Immature natural killer cell (primary cell): ENCODE measurements around the gene LGR6. TPM values are rescaled to one million over a fixed set of nuclear protein-coding genes. Genes with fewer than 3 reads are reported as not detected.

ENCODE experiments used
- DNase-seq, 3 donors: peaks; one replicate each; pipeline ENCODE4 v3.0.0; 2022; ENCODE audit warnings: mixed read lengths in 1 of 3
- H3K27ac Mint-ChIP-seq, 6 donors: one replicate each; pipeline ENCODE4 v1.8.0; 2020; ENCODE audit warnings: mixed read lengths in 6 of 6, mild to moderate bottlenecking in 5 of 6, inconsistent platforms in 4 of 6, moderate library complexity in 3 of 6
- H3K27me3 Mint-ChIP-seq, 3 donors: one replicate each; pipeline ENCODE4 v1.8.0; 2020 to 2021; ENCODE audit warnings: low read depth in 3 of 3, mild to moderate bottlenecking in 3 of 3, mixed read lengths in 3 of 3, moderate library complexity in 3 of 3, inconsistent platforms in 1 of 3
- H3K36me3 Mint-ChIP-seq, 3 donors: one replicate each; pipeline ENCODE4 v1.8.0; 2020; ENCODE audit warnings: mixed read lengths in 3 of 3, inconsistent platforms in 2 of 3, mild to moderate bottlenecking in 2 of 3
- H3K4me1 Mint-ChIP-seq, 2 donors: one replicate each; pipeline ENCODE4 v1.8.0; 2020; ENCODE audit warnings: inconsistent platforms in 2 of 2, mild to moderate bottlenecking in 2 of 2, mixed read lengths in 2 of 2, moderate library complexity in 1 of 2
- H3K4me3 Mint-ChIP-seq, 5 donors: one replicate each; pipeline ENCODE4 v1.8.0; 2020; ENCODE audit warnings: mild to moderate bottlenecking in 5 of 5, mixed read lengths in 5 of 5, inconsistent platforms in 3 of 5, moderate library complexity in 3 of 5
- H3K9me3 Mint-ChIP-seq, 6 donors: one replicate each; pipeline ENCODE4 v1.8.0; 2020; ENCODE audit warnings: mild to moderate bottlenecking in 6 of 6, mixed read lengths in 6 of 6, inconsistent platforms in 4 of 6, moderate library complexity in 3 of 6
- polyA plus RNA-seq, 3 donors: library from polyadenylated mRNA; unstranded; fragments of 300-500 nt; fragmentation: Illumina TruSeq; gene quantifications; one replicate each; pipeline ENCODE4 v1.2.3, GENCODE V29; 2021

The LGR6 gene
- polyA plus RNA-seq, 3 donors from 2014 or later = 10.9 to 26.8 (median 21.1) TPM

- H3K27ac Mint-ChIP-seq = no peak overlapping the region
- H3K36me3 Mint-ChIP-seq = peaks cover 0 to 20% (median 16%) of the 10 kb centered on the region in 3 donors
- DNase-seq = no peak
- H3K27me3 Mint-ChIP-seq = peaks cover 2 to 7% (median 2%) of the 10 kb centered on the region in 3 donors
- no peak overlapping the region for H3K4me3 Mint-ChIP-seq
- peaks cover 15 to 22% of the 10 kb centered on the region in 2 donors for H3K4me1 Mint-ChIP-seq
- H3K9me3 Mint-ChIP-seq = no peaks in the 10 kb centered on the region
These were observed 93.1 kb downstream of the LGR6 start for GRCh38 chr1:202286622-202287097.

- DNase-seq = no peak
- no peaks in the 10 kb centered on the region for H3K9me3 Mint-ChIP-seq
- peaks cover under 1 to 7% (median 2%) of the 10 kb centered on the region in 3 donors for H3K27me3 Mint-ChIP-seq
- H3K4me3 Mint-ChIP-seq = no peak overlapping the region
- H3K4me1 Mint-ChIP-seq = peaks cover 15 to 21% of the 10 kb centered on the region in 2 donors
- H3K36me3 Mint-ChIP-seq = peaks cover 0 to 20% (median 11%) of the 10 kb centered on the region in 3 donors
- peak overlapping the region in 1 of 6 donors; percentile 8 for H3K27ac Mint-ChIP-seq
These were observed 93.6 kb downstream of the LGR6 start for GRCh38 chr1:202287196-202287595.

- Mint-ChIP-seq H3K4me1 (peaks cover 11 to 12% of the 10 kb centered on the region in 2 donors), H3K36me3 (peaks cover 0 to 20% (median 9%) of the 10 kb centered on the region in 3 donors), H3K4me3 (no peak overlapping the region), H3K27me3 (peaks cover 0 to 7% (median 2%) of the 10 kb centered on the region in 3 donors), H3K9me3 (no peaks in the 10 kb centered on the region), H3K27ac (peak overlapping the region in 3 of 6 donors; percentile 6 to 36 (median 14))
- no peak for DNase-seq
These were observed 94.6 kb downstream of the LGR6 start for GRCh38 chr1:202288177-202288576.

GRCh38 chr1:202289009-202289408, 95.4 kb downstream of the LGR6 start:
- Mint-ChIP-seq H3K9me3 (no peaks in the 10 kb centered on the region), H3K27ac (peak overlapping the region in 3 of 6 donors; percentile 23 to 71 (median 34)), H3K4me3 (no peak overlapping the region), H3K4me1 (peaks cover 4 to 6% of the 10 kb centered on the region in 2 donors), H3K36me3 (peaks cover 0 to 20% (median 9%) of the 10 kb centered on the region in 3 donors), H3K27me3 (peaks cover 0 to 4% (median 2%) of the 10 kb centered on the region in 3 donors)
- DNase-seq = no peak

- no peak for DNase-seq
- Mint-ChIP-seq H3K9me3 (no peaks in the 10 kb centered on the region), H3K4me1 (peaks cover 18 to 20% of the 10 kb centered on the region in 2 donors), H3K27ac (peak overlapping the region in 4 of 6 donors; percentile 14 to 89 (median 70)), H3K27me3 (peaks cover 0 to 9% (median 8%) of the 10 kb centered on the region in 3 donors), H3K4me3 (no peak overlapping the region), H3K36me3 (peaks cover 3 to 16% (median 6%) of the 10 kb centered on the region in 3 donors)
These were observed 97.4 kb downstream of the LGR6 start for GRCh38 chr1:202291001-202291400.

GRCh38 chr1:202291961-202292712, 98.5 kb downstream of the LGR6 start:
- Mint-ChIP-seq H3K4me3 (no peak overlapping the region), H3K27me3 (peaks cover 0 to 11% (median 10%) of the 10 kb centered on the region in 3 donors), H3K36me3 (peaks cover 3 to 15% (median 6%) of the 10 kb centered on the region in 3 donors), H3K9me3 (no peaks in the 10 kb centered on the region), H3K27ac (peak overlapping the region in 5 of 6 donors; percentile 21 to 89 (median 81)), H3K4me1 (peaks cover 24 to 26% of the 10 kb centered on the region in 2 donors)
- no peak for DNase-seq

- H3K27me3 Mint-ChIP-seq = peaks cover 0 to 11% (median 10%) of the 10 kb centered on the region in 3 donors
- peaks cover 0 to 9% (median 3%) of the 10 kb centered on the region in 3 donors for H3K36me3 Mint-ChIP-seq
- H3K9me3 Mint-ChIP-seq = no peaks in the 10 kb centered on the region
- no peak overlapping the region for H3K4me3 Mint-ChIP-seq
- no peak for DNase-seq
- H3K4me1 Mint-ChIP-seq = peaks cover 24 to 26% of the 10 kb centered on the region in 2 donors
- peak overlapping the region; percentile 67 to 94 (median 80) for H3K27ac Mint-ChIP-seq
These were observed 99.2 kb downstream of the LGR6 start for GRCh38 chr1:202292773-202293172.

GRCh38 chr1:202293569-202293968, 100.0 kb downstream of the LGR6 start:
- Mint-ChIP-seq H3K4me1 (peaks cover 24 to 26% of the 10 kb centered on the region in 2 donors), H3K9me3 (no peaks in the 10 kb centered on the region), H3K27ac (peak overlapping the region; percentile 75 to 99 (median 90)), H3K36me3 (peaks cover 3 to 9% (median 8%) of the 10 kb centered on the region in 3 donors), H3K4me3 (no peak overlapping the region), H3K27me3 (peaks cover 0 to 9% (median 8%) of the 10 kb centered on the region in 3 donors)
- no peak for DNase-seq

GRCh38 chr1:202302166-202302565, 108.6 kb downstream of the LGR6 start:
- no peak overlapping the region for H3K27ac Mint-ChIP-seq
- no peak overlapping the region for H3K4me3 Mint-ChIP-seq
- H3K36me3 Mint-ChIP-seq = peaks cover 14 to 26% (median 18%) of the 10 kb centered on the region in 3 donors
- no peaks in the 10 kb centered on the region for H3K4me1 Mint-ChIP-seq
- no peak for DNase-seq
- peaks cover 0 to 2% (median 1%) of the 10 kb centered on the region in 3 donors for H3K27me3 Mint-ChIP-seq
- no peaks in the 10 kb centered on the region for H3K9me3 Mint-ChIP-seq

GRCh38 chr1:202304375-202304774, 110.8 kb downstream of the LGR6 start:
- no peak overlapping the region for H3K4me3 Mint-ChIP-seq
- peak overlapping the region in 2 of 6 donors; percentile 30 to 57 for H3K27ac Mint-ChIP-seq
- H3K9me3 Mint-ChIP-seq = no peaks in the 10 kb centered on the region
- no peaks in the 10 kb centered on the region for H3K4me1 Mint-ChIP-seq
- peaks cover 1 to 2% (median 2%) of the 10 kb centered on the region in 3 donors for H3K27me3 Mint-ChIP-seq
- peaks cover 6 to 20% (median 14%) of the 10 kb centered on the region in 3 donors for H3K36me3 Mint-ChIP-seq
- DNase-seq = no peak

GRCh38 chr1:202305168-202305567, 111.6 kb downstream of the LGR6 start:
- Mint-ChIP-seq H3K9me3 (no peaks in the 10 kb centered on the region), H3K4me3 (no peak overlapping the region), H3K36me3 (peaks cover 3 to 20% (median 6%) of the 10 kb centered on the region in 3 donors), H3K27me3 (peaks cover 0 to 4% (median 3%) of the 10 kb centered on the region in 3 donors), H3K4me1 (no peaks in the 10 kb centered on the region), H3K27ac (no peak overlapping the region)
- no peak for DNase-seq

GRCh38 chr1:202306535-202307345, 113.1 kb downstream of the LGR6 start:
- DNase-seq = no peak
- Mint-ChIP-seq H3K4me3 (no peak overlapping the region), H3K9me3 (no peaks in the 10 kb centered on the region), H3K4me1 (peaks cover 0 to 2% of the 10 kb centered on the region in 2 donors), H3K36me3 (peaks cover 0 to 12% (median 0%) of the 10 kb centered on the region in 3 donors), H3K27ac (no peak overlapping the region), H3K27me3 (peaks cover 3 to 5% (median 3%) of the 10 kb centered on the region in 3 donors)

GRCh38 chr1:202310071-202310725, 116.6 kb downstream of the LGR6 start:
- Mint-ChIP-seq H3K27me3 (peaks cover 3 to 5% (median 3%) of the 10 kb centered on the region in 3 donors), H3K4me3 (no peak overlapping the region), H3K4me1 (peaks cover 0 to 2% of the 10 kb centered on the region in 2 donors), H3K36me3 (peaks cover 0 to 3% (median 0%) of the 10 kb centered on the region in 3 donors), H3K27ac (peak overlapping the region in 4 of 6 donors; percentile 7 to 67 (median 46)), H3K9me3 (no peaks in the 10 kb centered on the region)
- DNase-seq = no peak
